ENCODE measurements around the gene NDUFAF8. TPM values are rescaled to one million over a fixed set of nuclear protein-coding genes. Genes with fewer than 3 reads are reported as not detected.

NDUFAF8 gene
- total RNA-seq, 1 experiment from 2014 or later, result 102 TPM

DNA sequence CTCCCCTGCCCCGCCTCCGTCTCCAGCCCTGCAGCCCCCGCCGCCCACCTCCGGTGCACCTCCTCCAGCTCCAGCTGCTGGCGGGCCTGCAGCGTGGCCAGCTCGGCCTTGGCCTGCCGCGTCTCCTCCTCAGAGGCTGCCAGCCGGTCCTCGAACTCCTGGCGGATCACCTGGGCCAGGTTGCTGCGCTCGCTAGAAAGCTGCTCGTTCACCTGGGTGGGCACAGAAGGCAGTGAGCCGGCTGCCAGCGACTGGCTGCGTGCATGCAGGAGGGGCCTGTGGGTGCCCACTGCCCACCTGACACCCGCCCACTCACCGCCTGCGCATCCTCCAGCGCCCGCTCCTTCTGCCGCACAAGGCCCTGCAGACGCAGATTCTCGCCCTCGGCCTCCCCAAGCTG is 48.5 kb upstream of the NDUFAF8 start:
- Histone ChIP-seq H4K20me1 (ENCODE audit: insufficient read depth) (no peaks in the 10 kb centered on the region), H3K27me3 (ENCODE audit: insufficient read depth, low read length) (no peaks in the 10 kb centered on the region), H3K9ac (ENCODE audit: low read length) (no peak overlapping the region), H3K9me3 (ENCODE audit: control insufficient read depth in 1 of 2, insufficient read depth in 1 of 2, low read depth in 1 of 2, low read length in 2 of 2) (no peaks in the 10 kb centered on the region), H3K4me2 (ENCODE audit: low read length) (no peak overlapping the region), H3K4me1 (ENCODE audit: control insufficient read depth in 1 of 2, insufficient read depth in 2 of 2, low read length in 2 of 2) (no peaks in the 10 kb centered on the region), H3K27ac (ENCODE audit: low read depth, low read length) (no peak overlapping the region), H3K9me2 (ENCODE audit: insufficient read depth) (no peaks in the 10 kb centered on the region), H3K36me3 (ENCODE audit: control insufficient read depth in 1 of 2, insufficient read depth in 2 of 2, low read length in 2 of 2) (peaks cover 0 to 3% of the 10 kb centered on the region in 2 experiments; a peak in 1 of 4 replicates), H3K4me3 (replicated peaks in 1 of 2; ENCODE audit: low read depth in 1 of 2, low read length in 2 of 2) (no peak overlapping the region), H2AFZ (ENCODE audit: low read depth, low read length, poor library complexity, severe bottlenecking) (no peak overlapping the region), H3K79me2 (ENCODE audit: insufficient read depth, low read length) (no peaks in the 10 kb centered on the region)
- POLR2A ChIA-PET, result no interaction called here
- intact Hi-C loops (cut with micrococcal nuclease), result no loop called here
- RAD21 ChIA-PET (ENCODE audit: low non-redundant PET in 1 of 2, low total read pairs in 2 of 2, uncharacterized antibody in 2 of 2, unreplicated experiment in 2 of 2), result no interaction called here
- ATAC-seq, result no peak
- CTCF ChIA-PET, result no interaction called here
- no peak for TF ChIP-seq CEBPB (IDR thresholded peaks at IDR 0.05; ENCODE audit: low read depth)
- TF ChIP-seq ZNF274 (IDR thresholded peaks at IDR 0.05; ENCODE audit: low read depth, low read length), result no peak
- no peak for TF ChIP-seq TCF7L2 (IDR thresholded peaks at IDR 0.05; ENCODE audit: borderline replicate concordance, extremely low read depth, insufficient read depth, insufficient read length)
- no peak for TF ChIP-seq SRF (IDR thresholded peaks at IDR 0.05; ENCODE audit: low read depth)
- TF ChIP-seq ZFX (IDR thresholded peaks at IDR 0.05), result no peak
- no peak for TF ChIP-seq POLR2AphosphoS5 (IDR thresholded peaks at IDR 0.05; ENCODE audit: low read depth, low read length)
- no peak for TF ChIP-seq SP1 (IDR thresholded peaks at IDR 0.05; ENCODE audit: low read depth)
- TF ChIP-seq, protein P1, sequence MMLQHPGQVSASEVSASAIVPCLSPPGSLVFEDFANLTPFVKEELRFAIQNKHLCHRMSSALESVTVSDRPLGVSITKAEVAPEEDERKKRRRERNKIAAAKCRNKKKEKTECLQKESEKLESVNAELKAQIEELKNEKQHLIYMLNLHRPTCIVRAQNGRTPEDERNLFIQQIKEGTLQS (IDR thresholded peaks at IDR 0.05), result no peak
- TF ChIP-seq POLR2A (IDR thresholded peaks at IDR 0.05; ENCODE audit: borderline replicate concordance, extremely low read depth, insufficient read depth, insufficient read length), result no peak
- BruUV-seq (replicated peaks), result no TSS peak
- DNase-seq (ENCODE audit: low read depth, low spot score), result no peak

DNA sequence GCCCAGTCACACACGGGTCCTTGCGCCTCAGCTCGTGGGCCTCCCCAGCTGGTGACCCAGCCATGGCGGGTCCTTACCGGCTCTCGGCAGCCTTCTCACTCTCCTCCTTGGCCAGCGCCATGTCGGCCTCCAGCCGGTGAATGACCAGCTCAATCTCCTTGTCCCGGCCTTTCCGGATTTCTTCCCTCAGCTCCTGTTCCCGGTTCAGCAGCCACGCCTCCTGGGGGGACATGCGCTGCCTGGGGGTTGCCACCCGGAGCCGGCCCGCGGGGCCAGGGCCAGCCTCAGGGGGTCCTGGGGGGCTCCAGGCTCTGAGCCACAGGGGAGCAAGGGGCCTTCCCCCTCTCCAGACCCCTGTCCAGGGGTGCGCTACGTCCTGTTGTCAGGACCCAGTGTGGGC is 48.0 kb upstream of the NDUFAF8 start:
- BruUV-seq (replicated peaks), result TSS peak; percentile 24
- no peak overlapping the region for H3K9ac ChIP-seq (ENCODE audit: low read length)
- H2AFZ ChIP-seq (ENCODE audit: low read depth, low read length, poor library complexity, severe bottlenecking), result no peak overlapping the region
- no peak overlapping the region for H3K4me2 ChIP-seq (ENCODE audit: low read length)
- H3K9me2 ChIP-seq (ENCODE audit: insufficient read depth), result no peaks in the 10 kb centered on the region
- H3K79me2 ChIP-seq (ENCODE audit: insufficient read depth, low read length), result no peaks in the 10 kb centered on the region
- ChIA-PET POLR2A (no interaction called here), CTCF (no interaction called here), RAD21 (ENCODE audit: low non-redundant PET in 1 of 2, low total read pairs in 2 of 2, uncharacterized antibody in 2 of 2, unreplicated experiment in 2 of 2) (no interaction called here)
- no peaks in the 10 kb centered on the region for H3K4me1 ChIP-seq (ENCODE audit: control insufficient read depth in 1 of 2, insufficient read depth in 2 of 2, low read length in 2 of 2)
- intact Hi-C loops (cut with micrococcal nuclease), result no loop called here
- peaks cover 0 to 3% of the 10 kb centered on the region in 2 experiments; a peak in 1 of 4 replicates for H3K36me3 ChIP-seq (ENCODE audit: control insufficient read depth in 1 of 2, insufficient read depth in 2 of 2, low read length in 2 of 2)
- H3K4me3 ChIP-seq (replicated peaks in 1 of 2; ENCODE audit: low read depth in 1 of 2, low read length in 2 of 2), result no peak overlapping the region
- ATAC-seq (no peak), DNase-seq (ENCODE audit: low read depth, low spot score) (no peak)
- H4K20me1 ChIP-seq (ENCODE audit: insufficient read depth), result no peaks in the 10 kb centered on the region
- no peaks in the 10 kb centered on the region for H3K9me3 ChIP-seq (ENCODE audit: control insufficient read depth in 1 of 2, insufficient read depth in 1 of 2, low read depth in 1 of 2, low read length in 2 of 2)
- no peaks in the 10 kb centered on the region for H3K27me3 ChIP-seq (ENCODE audit: insufficient read depth, low read length)
- H3K27ac ChIP-seq (ENCODE audit: low read depth, low read length), result no peak overlapping the region
- TF ChIP-seq, protein P2, sequence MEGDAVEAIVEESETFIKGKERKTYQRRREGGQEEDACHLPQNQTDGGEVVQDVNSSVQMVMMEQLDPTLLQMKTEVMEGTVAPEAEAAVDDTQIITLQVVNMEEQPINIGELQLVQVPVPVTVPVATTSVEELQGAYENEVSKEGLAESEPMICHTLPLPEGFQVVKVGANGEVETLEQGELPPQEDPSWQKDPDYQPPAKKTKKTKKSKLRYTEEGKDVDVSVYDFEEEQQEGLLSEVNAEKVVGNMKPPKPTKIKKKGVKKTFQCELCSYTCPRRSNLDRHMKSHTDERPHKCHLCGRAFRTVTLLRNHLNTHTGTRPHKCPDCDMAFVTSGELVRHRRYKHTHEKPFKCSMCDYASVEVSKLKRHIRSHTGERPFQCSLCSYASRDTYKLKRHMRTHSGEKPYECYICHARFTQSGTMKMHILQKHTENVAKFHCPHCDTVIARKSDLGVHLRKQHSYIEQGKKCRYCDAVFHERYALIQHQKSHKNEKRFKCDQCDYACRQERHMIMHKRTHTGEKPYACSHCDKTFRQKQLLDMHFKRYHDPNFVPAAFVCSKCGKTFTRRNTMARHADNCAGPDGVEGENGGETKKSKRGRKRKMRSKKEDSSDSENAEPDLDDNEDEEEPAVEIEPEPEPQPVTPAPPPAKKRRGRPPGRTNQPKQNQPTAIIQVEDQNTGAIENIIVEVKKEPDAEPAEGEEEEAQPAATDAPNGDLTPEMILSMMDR (IDR thresholded peaks at IDR 0.05 in 2 of 3, conservative IDR thresholded peaks at IDR 0.05 in 1 of 3; ENCODE audit: borderline replicate concordance in 1 of 3, insufficient read depth in 1 of 3, low read depth in 2 of 3, low read length in 2 of 3), result no peak
- TF ChIP-seq, protein P3, sequence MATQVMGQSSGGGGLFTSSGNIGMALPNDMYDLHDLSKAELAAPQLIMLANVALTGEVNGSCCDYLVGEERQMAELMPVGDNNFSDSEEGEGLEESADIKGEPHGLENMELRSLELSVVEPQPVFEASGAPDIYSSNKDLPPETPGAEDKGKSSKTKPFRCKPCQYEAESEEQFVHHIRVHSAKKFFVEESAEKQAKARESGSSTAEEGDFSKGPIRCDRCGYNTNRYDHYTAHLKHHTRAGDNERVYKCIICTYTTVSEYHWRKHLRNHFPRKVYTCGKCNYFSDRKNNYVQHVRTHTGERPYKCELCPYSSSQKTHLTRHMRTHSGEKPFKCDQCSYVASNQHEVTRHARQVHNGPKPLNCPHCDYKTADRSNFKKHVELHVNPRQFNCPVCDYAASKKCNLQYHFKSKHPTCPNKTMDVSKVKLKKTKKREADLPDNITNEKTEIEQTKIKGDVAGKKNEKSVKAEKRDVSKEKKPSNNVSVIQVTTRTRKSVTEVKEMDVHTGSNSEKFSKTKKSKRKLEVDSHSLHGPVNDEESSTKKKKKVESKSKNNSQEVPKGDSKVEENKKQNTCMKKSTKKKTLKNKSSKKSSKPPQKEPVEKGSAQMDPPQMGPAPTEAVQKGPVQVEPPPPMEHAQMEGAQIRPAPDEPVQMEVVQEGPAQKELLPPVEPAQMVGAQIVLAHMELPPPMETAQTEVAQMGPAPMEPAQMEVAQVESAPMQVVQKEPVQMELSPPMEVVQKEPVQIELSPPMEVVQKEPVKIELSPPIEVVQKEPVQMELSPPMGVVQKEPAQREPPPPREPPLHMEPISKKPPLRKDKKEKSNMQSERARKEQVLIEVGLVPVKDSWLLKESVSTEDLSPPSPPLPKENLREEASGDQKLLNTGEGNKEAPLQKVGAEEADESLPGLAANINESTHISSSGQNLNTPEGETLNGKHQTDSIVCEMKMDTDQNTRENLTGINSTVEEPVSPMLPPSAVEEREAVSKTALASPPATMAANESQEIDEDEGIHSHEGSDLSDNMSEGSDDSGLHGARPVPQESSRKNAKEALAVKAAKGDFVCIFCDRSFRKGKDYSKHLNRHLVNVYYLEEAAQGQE (IDR thresholded peaks at IDR 0.05; ENCODE audit: low read depth), result no peak
- TF ChIP-seq RAD21 (IDR thresholded peaks at IDR 0.05; ENCODE audit: low read depth), result no peak
- no peak for TF ChIP-seq CBX3 (IDR thresholded peaks at IDR 0.05; ENCODE audit: low read depth)
- no peak for TF ChIP-seq ELF1 (IDR thresholded peaks at IDR 0.05; ENCODE audit: borderline replicate concordance, low read depth)
- no peak for TF ChIP-seq SP1 (IDR thresholded peaks at IDR 0.05; ENCODE audit: low read depth)
- no peak for TF ChIP-seq JUND (IDR thresholded peaks at IDR 0.05)
- no peak for TF ChIP-seq POLR2AphosphoS5 (IDR thresholded peaks at IDR 0.05; ENCODE audit: low read depth, low read length)

All from HCT116 (cell line).